ENCODE results near the gene PIK3CB.
A peak's percentile ranks its signal among the peaks of the same experiment; 100 is the strongest.
"Not testable (repeated sequence)": the region's sequence is repeated elsewhere in the genome, so short reads cannot be mapped to it uniquely, and the experiment has no call there.

The PIK3CB gene

DNA sequence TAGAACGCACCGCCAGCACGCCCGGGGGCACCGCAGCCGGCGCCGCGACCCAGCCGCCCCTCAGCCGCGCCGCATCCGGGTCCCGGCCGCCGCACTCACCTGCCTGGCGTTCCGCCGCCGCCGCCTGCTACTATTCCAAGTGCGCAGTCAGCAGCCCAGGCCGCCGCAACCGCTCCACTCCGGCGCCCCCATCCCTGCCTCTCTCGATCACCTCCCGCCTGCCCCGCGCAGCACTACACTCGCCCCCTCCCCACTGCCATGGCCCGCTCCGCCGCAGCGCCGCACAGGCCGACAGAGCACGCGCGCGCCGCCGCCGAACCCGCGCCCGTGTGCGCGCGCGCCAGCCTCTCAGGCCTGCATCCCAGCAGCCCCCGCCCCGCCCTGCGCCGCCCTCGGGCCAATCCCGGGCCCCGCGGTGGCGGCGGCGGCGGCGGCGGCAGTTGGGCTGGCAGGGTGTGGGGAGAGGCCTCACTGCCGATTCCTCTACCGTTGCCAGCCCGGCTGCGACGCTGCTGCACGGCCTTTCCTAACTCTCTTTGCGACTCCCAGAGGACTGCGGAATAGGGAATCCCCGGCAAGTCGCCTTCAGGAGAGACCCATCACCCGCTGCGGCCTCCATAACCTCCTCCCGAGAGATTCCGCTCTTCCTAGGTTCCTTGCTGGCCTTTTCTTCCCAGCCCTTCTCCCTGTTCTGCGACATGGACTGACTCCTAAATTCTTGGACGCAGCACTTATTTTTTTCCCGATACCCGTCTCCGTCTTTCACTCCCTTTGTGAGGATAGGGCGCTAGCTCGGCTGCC, at the start of gene PIK3CB:
Gene PIK3CB (minus strand): TSS at position 333 of the 801 bp plus-strand sequence. CDS start 75,585 bp downstream, outside the sequence.
- DNase-seq, result peak; percentile 93

DNA sequence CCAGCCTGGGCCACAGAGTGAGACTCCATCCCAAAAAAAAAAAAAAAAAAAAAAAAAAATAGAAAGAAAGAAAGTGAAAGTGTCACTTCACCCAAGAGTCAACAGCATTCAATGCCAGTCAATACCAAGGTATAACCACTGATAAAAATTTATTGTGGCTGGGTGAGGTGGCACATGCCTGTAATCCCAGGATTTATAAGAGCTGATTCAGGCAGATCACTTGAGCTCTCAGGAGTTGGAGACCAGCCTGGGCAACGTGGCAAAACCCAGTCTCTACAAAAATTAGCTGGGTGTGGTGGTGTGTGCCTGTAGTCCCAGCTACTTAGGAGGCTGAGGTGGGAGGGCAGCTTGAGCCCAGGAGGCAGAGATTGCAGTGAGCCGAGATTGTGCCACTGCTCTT, 46.5 kb upstream of the PIK3CB start:
- no peak for DNase-seq

DNA sequence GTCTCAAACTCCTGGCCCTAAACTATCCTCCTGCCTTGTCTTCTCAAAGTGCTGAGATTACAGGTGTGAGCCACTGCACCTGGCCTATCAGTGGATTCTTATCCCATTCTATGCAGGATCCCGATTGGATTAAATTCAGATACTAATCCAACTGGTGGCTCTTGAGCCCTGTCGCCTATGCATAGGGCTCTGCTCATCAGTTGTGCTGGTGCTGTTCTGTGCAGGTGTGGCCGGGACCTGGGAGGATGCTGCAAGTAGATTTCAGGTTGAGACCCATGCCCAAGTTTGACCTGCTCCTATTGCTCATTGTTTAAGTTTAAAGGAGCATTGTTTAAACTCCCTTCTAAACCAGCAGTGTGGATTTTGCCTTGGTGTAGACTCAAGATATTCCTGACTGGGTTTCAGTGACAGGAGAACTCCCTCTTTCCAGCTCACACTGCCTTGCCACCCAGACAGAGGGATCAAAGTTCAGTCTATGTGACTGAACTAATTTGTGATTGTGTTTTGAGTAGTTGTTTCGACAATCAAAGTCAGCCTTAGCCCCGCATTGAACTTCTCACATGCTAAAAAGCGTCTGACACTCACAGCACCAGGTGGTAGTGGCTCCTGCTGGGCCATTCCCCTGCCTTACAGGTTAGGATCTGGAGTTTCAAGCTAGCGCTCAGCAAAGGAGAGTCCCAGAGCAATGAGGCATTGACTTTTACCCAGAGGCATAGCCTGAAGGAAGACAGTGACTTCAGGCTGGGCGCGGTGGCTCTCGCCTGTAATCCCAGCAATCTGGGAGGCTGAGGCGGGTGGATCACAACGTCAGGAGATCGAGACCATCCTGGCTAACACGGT, 45.0 kb upstream of the PIK3CB start:
- no peak for DNase-seq

DNA sequence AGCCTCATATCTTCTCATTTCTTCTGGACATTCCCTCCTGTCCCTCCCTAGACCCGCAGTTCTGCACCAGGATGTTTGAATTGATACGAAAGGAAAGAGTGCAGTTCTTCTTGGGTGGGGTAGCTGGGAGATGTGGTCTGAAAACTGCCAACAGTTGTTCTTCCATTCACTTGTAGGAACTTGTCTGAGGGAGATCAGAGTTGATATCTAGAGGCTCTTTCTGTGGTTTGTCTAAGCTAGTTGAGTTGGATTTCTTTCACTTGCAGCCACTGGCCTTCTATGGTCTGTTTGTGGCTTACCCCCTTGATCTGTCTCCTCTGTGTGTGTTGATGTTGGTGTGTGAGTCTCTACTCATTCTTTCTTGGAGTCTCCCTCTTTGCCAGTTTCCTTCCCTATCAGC, 42.5 kb upstream of the PIK3CB start:
- no peak for DNase-seq

DNA sequence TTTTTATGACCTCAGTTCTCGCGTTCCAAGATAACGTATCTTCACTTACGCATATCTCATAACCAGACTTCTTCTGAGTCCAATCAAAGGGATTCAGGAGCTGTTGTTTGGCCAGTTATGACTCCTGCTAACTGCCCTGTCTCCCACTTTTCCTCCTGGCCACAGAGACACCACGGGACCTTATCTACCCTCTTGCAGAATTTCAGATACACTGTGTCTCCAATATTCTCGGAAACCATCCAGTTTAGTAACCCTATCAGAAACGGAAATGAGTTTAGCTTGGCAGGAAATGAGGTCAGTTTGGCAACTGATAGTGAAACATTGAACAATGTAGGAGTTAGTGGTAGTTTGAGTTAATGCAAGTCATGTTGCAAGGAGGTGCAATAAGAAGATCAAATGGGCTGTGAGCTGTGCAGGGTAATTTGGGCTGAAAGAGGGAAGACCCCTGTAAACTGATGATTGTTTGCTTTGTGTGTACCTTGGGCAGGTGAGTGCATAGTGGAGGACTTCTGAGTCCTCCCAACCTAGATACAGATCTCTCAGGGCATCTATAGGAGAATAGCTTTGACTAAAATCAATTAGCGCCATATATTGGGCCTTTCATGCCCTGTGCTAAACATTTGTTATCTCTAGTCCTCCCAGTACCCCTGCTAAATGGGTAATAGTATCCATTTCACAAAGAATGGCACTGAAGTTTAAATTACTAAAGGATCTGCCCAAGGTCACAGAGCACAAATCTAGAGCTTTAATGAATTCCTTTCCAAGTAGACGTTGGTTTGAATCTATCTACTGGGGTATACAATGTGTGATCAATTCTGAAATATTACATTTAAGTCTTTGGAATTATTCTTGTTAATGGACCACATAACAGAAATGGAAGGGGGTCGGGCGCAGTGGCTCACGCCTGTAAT, 41.3 kb upstream of the PIK3CB start:
- no peak for DNase-seq

DNA sequence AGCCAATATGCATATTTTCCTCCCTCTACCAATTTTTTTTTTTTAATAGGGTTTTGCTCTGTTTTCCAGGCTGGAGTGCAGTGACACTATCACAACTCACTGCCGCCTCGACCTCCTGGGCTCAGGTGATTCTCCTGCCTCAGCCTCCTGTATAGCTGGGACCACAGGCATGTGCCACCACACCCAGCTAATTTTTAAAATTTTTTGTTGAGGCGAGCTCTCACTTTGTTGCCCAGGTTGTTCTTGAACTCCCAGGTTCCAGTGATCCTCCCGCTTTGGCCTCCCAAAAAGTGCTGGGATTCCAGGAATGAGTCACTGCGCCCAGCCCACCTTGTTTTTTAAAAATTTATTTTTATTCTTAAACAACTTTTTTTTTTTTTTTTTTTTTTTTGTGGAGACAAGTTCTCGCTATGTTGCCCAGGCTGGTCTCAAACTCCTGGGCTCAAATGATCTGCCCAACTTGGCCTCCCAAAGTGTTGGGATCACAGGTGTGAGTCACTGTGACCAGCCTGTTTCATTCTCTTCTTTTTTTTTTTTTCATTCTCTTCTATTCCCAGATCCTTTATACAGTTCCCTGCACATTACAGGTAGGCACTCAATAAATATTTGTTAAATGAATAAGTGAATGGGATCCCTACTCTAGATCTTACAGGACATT, 40.5 kb upstream of the PIK3CB start:
- DNase-seq, result no peak

DNA sequence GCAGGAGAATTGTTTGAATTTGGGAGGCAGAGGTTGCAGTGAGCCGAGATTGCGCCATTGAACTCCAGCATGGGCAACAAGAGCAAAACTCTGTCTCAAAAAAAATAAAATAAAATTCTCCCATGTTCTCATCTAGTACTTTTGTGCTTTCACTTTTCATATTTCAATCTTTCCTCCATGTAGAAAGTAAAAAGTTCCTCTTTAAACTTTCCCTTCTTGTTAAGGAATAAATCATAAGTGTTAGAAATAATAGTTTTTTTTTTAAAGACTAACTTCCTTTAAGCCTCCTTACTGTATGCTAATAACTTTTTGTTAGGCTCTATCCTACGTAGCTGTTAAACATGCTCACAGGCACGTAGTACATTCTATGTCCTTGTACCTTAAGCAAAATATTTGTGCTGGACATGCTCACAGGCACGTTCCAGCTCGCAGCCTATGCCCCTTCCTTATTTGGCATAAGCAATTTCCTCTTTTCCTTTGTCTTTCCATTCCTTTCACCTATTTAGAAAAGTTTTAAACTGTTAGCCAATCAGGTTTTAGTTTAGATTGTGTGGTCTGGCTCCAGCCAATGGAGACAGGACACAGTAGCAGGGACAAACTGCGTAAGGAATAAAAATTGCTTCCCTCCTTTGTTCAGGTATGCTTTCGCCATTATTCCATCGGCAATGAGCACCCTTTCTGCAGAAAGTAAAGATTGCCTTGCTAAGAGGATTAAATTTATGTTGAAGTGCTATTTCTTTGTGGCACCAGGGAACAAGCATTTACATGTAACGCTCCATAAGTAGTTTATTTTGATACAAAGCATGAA, 38.9 kb upstream of the PIK3CB start:
- DNase-seq, result no peak

DNA sequence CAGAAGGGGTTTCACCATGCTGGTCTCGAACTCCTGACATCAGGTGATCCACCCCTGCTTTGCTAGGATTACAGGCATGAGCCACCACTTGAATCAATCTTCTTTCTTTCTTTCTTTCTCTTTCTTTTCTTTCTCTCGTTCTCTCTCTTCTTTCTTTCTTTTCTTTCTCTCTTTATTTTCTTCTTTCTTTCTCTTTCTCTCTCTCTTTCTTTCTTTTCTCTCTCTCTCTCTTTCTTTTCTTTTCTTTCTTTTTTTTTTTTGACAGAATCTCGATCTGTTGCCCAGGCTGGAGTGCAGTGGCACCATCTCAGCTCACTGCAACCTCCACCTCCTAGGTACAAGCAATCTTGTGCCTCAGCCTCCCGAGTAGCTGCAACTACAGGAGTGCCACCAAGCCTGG, 37.9 kb upstream of the PIK3CB start:
- no peak for DNase-seq

DNA sequence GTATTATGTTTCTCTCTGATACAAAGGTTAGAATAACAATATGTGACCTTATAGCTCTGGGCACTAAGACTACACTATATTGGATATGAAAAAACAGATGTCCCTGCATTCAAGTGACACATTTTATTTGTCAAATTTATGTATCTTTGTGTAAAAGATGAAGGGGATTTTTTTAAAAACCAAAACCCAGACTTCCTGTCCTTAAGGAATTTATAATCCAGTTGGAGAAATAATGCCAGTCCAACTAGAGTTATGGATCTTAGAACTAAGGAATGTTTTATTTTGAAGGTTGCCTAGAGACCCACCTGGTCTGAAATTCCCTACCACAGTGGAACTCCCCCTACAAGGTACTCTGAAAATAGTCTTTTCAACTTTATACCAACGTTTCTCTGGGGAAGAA, 33.3 kb upstream of the PIK3CB start:
- DNase-seq, result no peak

DNA sequence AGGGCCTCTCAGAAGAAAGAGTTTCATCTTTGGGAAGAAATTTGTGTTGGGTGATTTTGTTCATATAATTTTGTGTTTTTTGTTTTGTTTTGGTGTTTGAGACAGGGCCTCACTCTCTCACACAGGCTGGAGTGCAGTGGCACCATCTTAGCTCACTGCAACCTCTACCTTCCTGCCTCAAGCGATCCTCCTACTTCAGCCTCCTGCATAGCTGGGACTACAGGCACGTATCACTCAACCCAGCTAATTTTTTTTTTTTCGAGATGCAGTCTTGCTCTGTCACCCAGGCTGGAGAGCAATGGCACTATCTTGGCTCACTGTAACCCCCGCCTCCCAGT, 29.0 kb upstream of the PIK3CB start:
- no peak for DNase-seq

DNA sequence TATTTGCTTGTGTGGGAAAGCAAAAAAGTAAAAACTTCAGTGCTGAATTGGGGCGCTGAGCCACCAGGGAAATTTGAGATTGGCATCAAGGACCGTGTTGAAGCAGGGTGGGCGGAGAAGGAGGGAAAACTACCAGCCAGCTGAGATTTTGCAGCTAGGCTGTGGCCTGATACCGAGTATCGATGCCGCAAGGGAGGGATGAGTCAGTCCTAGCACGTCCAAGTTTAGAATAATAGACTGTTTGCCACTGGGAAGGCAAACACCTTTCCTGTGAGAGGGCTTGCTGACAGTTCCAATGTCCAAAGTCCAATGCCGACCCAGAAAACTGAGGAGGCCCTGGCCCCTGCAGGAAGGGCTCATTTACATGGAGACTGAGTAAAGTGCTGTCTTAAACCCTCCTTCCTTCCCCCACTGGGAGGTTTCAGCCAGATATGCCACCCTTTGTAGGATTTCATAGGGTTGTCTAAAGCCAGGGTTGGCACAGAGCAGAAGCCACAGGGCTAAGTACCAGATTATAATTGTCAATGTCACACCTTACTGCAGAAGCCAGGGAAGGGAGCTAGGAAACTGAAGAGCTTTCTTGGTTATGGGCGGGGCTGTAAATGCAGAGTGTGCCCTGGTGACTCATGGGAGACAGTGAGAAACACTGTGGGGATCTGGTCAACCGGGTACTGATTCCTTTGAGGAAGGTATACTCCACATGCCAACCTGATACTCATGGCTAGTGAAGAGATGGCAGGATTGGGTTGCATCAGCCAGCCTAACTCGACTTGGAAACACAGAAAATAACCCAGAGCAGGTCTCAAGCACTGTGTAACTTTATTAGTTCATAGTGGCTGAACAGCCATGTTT, 28.4 kb upstream of the PIK3CB start:
- DNase-seq, result no peak

DNA sequence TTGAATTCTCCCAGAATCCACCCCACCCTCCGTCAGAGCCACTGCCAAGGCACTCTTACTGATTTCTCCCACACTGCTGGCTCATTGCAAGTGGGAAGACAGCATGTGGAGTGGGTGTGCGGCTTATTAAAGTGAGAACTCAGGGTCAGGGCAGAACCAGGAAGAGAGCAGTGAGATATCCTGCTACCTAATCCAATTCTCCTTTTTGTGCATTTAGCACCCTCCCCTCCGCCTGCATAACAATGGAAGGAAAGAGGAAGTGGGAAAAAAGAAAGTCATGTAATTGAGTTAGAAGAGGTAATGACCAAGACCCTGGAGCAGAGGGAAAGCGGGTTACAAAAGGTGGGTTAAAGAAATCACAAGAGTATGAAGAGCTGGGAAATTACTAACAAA, 27.8 kb upstream of the PIK3CB start:
- DNase-seq, result no peak

DNA sequence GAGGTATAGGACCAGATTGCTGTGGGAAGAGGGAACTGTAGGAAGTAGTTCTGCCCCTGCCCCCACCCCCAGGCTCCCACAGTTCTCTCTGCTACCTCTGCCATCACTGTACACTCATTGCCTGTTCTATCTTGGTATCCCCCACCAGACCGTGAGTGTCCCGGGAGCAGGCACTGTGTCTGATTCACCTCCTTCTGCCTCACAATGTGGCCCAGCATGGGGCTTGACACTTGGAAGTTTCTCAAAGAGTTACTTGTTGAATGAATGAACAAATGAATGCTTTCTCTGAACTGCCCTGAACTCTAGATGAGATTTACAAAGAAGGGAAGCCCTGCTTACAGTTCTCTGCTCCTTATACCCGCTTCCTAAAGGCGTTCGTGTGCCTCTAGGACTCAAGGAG, 27.1 kb upstream of the PIK3CB start:
- no peak for DNase-seq

DNA sequence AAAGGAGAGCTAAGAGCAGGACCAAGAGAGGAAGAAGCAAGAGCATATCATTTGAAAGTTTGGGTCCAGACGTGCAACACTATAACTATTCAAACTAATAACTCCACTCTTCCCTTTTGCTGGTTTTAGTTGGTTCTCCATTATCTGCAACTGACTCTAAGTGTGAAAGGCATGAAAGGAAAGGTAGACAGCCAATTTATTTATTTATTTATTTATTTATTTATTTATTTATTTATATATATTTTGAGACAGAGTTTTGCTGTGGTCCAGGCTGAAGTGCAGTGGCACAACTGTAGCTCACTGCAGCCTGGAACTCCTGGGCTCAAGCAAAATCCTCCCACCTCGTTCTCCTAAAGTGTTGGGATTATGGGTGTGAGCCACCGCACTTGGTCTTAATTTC, 22.1 kb upstream of the PIK3CB start:
- no peak for DNase-seq

DNA sequence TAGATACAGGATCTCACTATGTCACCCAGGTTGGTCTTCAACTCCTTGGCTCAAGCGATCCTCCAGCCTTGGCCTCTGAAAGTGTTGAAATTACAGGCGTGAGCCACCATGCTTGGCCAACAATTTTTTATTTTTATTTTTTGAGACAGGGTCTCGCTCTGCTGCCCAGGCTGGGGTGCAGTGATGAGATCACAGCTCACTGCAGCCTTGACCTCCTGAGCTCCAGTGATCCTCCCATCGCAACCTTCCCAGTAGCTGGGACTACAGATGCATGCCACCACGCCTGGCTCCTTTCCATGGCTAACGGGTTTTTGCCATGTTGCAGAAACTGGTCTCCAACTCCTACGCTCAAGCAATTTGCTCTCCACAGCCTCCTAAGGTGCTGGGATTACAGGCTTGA, 20.2 kb upstream of the PIK3CB start:
- no peak for DNase-seq

DNA sequence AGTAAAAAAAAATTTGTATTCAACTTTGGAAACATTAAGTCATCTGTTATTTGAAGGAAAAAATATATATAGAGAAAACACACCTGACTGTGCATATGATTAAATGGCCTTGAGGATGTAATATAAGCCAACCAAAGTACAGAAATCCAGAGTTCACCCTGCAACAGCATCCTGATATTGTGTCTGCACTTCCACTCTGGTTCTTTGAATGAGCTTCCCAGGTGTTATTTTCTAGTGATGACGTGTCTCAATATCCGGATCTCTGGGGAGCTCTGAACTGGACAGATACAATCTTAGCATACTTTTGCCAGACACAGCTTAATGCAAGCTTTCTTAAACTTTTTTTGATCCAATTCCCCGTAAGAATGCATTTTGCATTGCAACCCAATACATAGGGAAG, 19.5 kb upstream of the PIK3CB start:
- DNase-seq, result no peak

DNA sequence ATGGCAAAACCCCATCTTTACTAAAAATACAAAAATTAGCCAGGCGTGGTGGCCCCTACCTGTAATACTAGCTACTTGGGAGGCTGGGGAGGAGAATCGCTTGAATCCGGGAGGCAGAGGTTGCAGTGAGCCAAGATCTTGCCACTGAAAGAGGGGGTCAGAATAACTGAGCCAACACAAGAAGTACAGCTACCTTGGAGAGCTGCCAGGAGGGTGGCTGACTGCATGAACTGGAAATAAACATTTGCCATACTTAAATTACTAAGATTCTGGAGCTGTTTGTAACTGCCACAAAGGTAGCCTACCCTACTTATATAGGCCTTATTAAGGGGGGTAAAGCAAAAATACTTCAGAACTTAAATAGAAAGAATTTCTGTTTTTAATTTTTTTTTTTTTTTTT, 15.4 kb upstream of the PIK3CB start:
- DNase-seq, result no peak

DNA sequence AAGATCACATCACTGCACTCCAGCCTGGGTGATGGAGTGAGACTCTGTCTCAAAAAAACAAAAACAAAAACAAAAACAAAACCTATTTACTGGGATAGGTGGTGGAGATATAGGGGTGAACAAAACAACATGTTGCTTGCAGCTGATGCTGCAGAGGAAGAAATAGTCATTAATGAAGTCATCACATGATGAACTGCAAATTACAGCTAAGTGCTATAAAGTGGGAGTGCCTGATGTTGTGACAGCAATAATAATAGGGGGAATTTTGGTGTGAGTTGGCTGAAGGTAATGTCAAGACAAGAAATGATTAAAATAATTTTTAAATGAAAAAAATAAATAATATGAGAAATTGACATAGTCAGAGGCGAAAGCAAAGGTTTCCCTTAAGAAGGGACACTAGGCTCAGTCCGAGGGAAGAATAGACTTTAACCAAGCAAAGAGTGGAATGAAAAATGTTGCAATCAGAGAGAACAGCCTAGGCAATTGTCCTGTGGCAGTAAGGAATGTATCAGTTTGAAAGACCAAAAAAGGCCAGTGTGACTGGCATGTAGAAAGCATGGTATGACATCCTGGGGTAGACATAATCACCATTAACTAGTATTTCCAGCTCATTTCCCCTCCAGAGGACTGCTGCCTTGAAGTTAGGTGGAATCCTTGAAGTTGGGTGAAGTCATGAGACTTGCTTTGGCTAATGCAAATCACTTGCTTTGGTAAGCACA, 14.7 kb upstream of the PIK3CB start:
- no peak for DNase-seq

DNA sequence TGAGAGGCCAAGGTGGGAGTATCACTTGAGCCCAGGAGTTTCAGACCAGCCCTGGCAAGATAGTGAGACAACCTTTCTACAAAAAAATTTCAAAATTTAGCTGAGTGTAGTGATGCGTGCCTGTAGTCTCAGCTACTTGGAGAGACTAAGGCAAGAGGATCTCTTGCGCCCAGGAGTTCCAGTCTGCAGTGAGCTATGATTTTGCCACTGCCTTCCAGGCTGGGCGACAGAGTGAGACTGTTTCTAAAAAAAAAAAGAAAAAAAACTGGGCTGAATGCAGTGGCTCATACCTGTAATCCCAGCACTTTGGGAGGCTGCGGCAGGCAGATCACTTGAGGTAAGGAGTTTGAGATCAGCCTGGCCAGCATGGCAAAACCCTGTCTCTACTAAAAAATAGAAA, 14.0 kb upstream of the PIK3CB start:
- no peak for DNase-seq

DNA sequence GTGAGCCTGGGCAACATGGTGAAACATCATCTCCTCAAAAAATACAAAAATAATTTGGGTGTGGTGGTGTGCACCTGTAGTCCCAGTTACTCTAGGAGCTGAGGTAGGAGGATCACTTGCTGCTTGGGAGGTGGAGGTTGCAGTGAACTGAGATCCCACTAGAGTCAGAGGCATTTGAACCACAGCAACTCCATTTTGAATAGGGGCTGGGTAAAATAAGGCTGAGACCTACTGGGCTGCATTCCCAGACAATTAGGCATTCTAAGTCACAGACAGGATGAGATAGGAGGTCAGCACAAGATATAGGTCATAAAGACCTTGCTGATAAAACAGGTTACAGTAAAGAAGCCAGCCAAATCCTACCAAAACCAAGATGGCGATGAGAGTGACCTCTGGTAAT, 12.1 kb upstream of the PIK3CB start:
- DNase-seq, result not testable (repeated sequence)

All from right forelimb (tissue), 1 donor.